CD4-positive, alpha-beta T cell (primary cell): ENCODE data around the gene RERE. TPM values are rescaled to one million over a fixed set of nuclear protein-coding genes. Genes with fewer than 3 reads are reported as not detected.

Source experiments
- ATAC-seq: fragments of 200-7000 bp; cut with Tn5 transposase; one replicate; pipeline ENCODE4 v1.10.0; 2022; ENCODE audit warnings: mild to moderate bottlenecking; ENCODE audit not compliant: poor library complexity
- CTCF ChIA-PET: fragments of 350-600 bp; sonication (Branson Sonifier 250); formaldehyde crosslinking; loops from one replicate; lab custom pipeline; 2021; ENCODE audit warnings: antibody characterized with exemption, inconsistent platforms; lab: Charles Lee
- POLR2A ChIA-PET: fragments of 350-600 bp; sonication (Branson Sonifier 250); formaldehyde crosslinking; loops from one replicate; lab custom pipeline; 2021; ENCODE audit warnings: antibody characterized with exemption, inconsistent platforms; lab: Charles Lee
- DNase-seq, 14 experiments: peaks; one replicate each; pipeline ENCODE4 v3.0.0-alpha.2; 2013 to 2020; ENCODE audit warnings: mixed read lengths in 2 of 14
- H3K27ac ChIP-seq, 2 donors: one replicate each; pipeline versions ENCODE4 v1.5.1 to v1.7.0; 2013; ENCODE audit warnings: low read length in 2 of 2, low read depth in 1 of 2, mild to moderate bottlenecking in 1 of 2
- H3K27me3 ChIP-seq, 2 experiments: 1 replicate in 1 of 2; 2 replicates in 1 of 2; pipeline versions ENCODE4 v1.6.1 to v1.7.0; 2013; ENCODE audit warnings: low read length in 2 of 2, control low read depth in 1 of 2, mild to moderate bottlenecking in 1 of 2, moderate library complexity in 1 of 2; ENCODE audit not compliant: insufficient read depth in 2 of 2, control insufficient read depth in 1 of 2
- H3K36me3 ChIP-seq: one replicate; pipeline ENCODE4 v1.6.1; 2013; ENCODE audit warnings: low read length, control low read depth; ENCODE audit not compliant: insufficient read depth
- H3K4me1 ChIP-seq: one replicate; pipeline ENCODE4 v1.6.1; 2013; ENCODE audit warnings: low read length, control low read depth; ENCODE audit not compliant: insufficient read depth
- H3K4me3 ChIP-seq: one replicate; pipeline ENCODE4 v1.5.1; 2013; ENCODE audit warnings: mild to moderate bottlenecking, low read length, moderate library complexity
- H3K9me3 ChIP-seq, 2 experiments: 1 replicate in 1 of 2; 2 replicates in 1 of 2; pipeline versions ENCODE4 v1.6.1 to v1.7.0; 2013; ENCODE audit warnings: low read length in 2 of 2, mild to moderate bottlenecking in 2 of 2, control low read depth in 1 of 2, moderate library complexity in 1 of 2; ENCODE audit not compliant: control insufficient read depth in 1 of 2, insufficient read depth in 1 of 2
- H3K27ac Mint-ChIP-seq: one replicate; pipeline ENCODE4 v1.8.0; 2020; ENCODE audit warnings: mixed read lengths
- H3K27me3 Mint-ChIP-seq: one replicate; pipeline ENCODE4 v1.8.0; 2021; ENCODE audit warnings: mixed read lengths
- H3K36me3 Mint-ChIP-seq: one replicate; pipeline ENCODE4 v1.8.0; 2021; ENCODE audit warnings: low read depth, mixed read lengths
- H3K4me1 Mint-ChIP-seq: one replicate; pipeline ENCODE4 v1.8.0; 2021; ENCODE audit warnings: low read depth, mixed read lengths
- H3K4me3 Mint-ChIP-seq: one replicate; pipeline ENCODE4 v1.8.0; 2020; ENCODE audit warnings: mild to moderate bottlenecking, mixed read lengths
- H3K9me3 Mint-ChIP-seq: one replicate; pipeline ENCODE4 v1.8.0; 2020; ENCODE audit warnings: mixed read lengths
- intact Hi-C, 2 experiments: fragments of 100-400 bp; cut with DNase I in 1 of 2; cut with micrococcal nuclease in 1 of 2; formaldehyde crosslinking; loops; one replicate each; pipeline versions ENCODE4 v1.15.1 to v1.9.0; 2023 to 2025; cut with DNase I, micrococcal nuclease
- total RNA-seq, 174 experiments: library from RNA in 2 of 174; stranded (reverse) in 2 of 174; gene quantifications; one replicate each; pipeline ENCODE4 v1.2.3 and lab custom pipeline; 2021 to 2026
- TF ChIP-seq, protein P1 (sequence below): fragments of 200-600 bp; IDR thresholded peaks from one replicate; pipeline ENCODE4 v1.8.0; 2022; ENCODE audit warnings: antibody characterized with exemption, mild to moderate bottlenecking

Gene RERE
- total RNA-seq, 2 experiments from 2014 or later = 78.4 to 84.0 TPM

DNA sequence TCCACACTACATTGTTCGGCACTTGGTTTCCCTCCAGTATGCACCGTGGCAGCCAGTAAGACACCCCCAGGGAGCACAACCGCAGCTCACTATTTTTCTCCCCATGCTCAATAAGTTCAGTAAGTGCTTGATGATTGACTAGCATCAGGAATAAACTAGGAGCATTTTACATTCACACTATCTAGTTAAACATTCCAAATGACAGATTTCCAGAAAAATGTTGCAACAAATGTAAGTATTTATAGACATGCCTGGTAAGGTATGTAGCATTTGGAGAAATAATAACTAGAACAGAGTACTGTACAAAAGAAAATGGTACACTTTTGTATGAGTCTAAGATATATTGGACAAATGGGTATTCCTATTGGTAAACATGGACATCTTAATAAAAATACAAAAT is 406.6 kb downstream of the RERE start:
- Histone ChIP-seq H3K36me3 (peaks cover 74% of the 10 kb centered on the region), H3K27me3 (no peaks in the 10 kb centered on the region), H3K4me1 (peaks cover 69% of the 10 kb centered on the region), H3K27ac (no peak overlapping the region), H3K4me3 (no peak overlapping the region), H3K9me3 (no peaks in the 10 kb centered on the region)
- Mint-ChIP-seq H3K9me3 (no peaks in the 10 kb centered on the region), H3K27me3 (no peaks in the 10 kb centered on the region), H3K27ac (peak overlapping the region; percentile 63), H3K4me1 (peaks cover 79% of the 10 kb centered on the region), H3K36me3 (peaks cover 63% of the 10 kb centered on the region), H3K4me3 (peak overlapping the region; percentile 21)
- intact Hi-C loops = no loop called here
- ATAC-seq = no peak
- no peak for DNase-seq
- ChIA-PET CTCF (interaction anchor here (0.8 to 4.1 kb wide), 2 partner anchors 9 to 13 kb away, joined by 3 to 25 read pairs; no protein-coding TSS in a partner anchor), POLR2A (interaction anchor here (1.0 to 1.7 kb wide), 2 partner anchors 9 to 11 kb away, joined by 3 to 5 read pairs; no protein-coding TSS in a partner anchor)
- TF ChIP-seq, protein P1, sequence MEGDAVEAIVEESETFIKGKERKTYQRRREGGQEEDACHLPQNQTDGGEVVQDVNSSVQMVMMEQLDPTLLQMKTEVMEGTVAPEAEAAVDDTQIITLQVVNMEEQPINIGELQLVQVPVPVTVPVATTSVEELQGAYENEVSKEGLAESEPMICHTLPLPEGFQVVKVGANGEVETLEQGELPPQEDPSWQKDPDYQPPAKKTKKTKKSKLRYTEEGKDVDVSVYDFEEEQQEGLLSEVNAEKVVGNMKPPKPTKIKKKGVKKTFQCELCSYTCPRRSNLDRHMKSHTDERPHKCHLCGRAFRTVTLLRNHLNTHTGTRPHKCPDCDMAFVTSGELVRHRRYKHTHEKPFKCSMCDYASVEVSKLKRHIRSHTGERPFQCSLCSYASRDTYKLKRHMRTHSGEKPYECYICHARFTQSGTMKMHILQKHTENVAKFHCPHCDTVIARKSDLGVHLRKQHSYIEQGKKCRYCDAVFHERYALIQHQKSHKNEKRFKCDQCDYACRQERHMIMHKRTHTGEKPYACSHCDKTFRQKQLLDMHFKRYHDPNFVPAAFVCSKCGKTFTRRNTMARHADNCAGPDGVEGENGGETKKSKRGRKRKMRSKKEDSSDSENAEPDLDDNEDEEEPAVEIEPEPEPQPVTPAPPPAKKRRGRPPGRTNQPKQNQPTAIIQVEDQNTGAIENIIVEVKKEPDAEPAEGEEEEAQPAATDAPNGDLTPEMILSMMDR = no peak

DNA sequence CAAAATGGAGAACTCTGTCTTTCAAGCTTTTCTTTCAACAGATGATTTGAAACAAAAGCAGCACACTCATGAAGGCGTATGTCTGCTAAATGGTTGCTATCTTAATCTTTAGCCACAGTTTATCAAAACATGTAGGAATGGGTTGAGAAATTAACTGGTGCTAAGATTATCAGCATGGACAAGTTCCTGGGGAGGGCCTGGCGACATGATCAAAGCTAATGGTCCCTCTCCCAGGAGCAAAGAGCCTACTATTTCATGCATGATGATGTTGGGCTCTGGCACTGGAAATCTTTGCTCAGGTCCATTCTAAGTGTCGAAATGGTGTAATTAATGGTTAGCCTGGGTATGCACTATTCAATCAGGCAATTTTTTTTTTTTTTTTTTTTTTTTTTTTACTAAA is 407.8 kb downstream of the RERE start:
- TF ChIP-seq, protein P1 = no peak
- Mint-ChIP-seq H3K27ac (peak overlapping the region; percentile 69), H3K9me3 (no peaks in the 10 kb centered on the region), H3K27me3 (no peaks in the 10 kb centered on the region), H3K36me3 (peaks cover 59% of the 10 kb centered on the region), H3K4me3 (peak overlapping the region; percentile 65), H3K4me1 (peaks cover 74% of the 10 kb centered on the region)
- Histone ChIP-seq H3K4me1 (peaks cover 69% of the 10 kb centered on the region), H3K4me3 (no peak overlapping the region), H3K27ac (no peak overlapping the region), H3K9me3 (no peaks in the 10 kb centered on the region), H3K36me3 (peaks cover 70% of the 10 kb centered on the region), H3K27me3 (no peaks in the 10 kb centered on the region)
- ChIA-PET POLR2A (interaction anchor here (0.7 to 1.7 kb wide), 7 partner anchors 8 to 116 kb away, joined by 3 to 9 read pairs (median 4); no protein-coding TSS in a partner anchor), CTCF (interaction anchor here (0.7 to 4.1 kb wide), 22 partner anchors 8 to 429 kb away, joined by 3 to 30 read pairs (median 3); no protein-coding TSS in a partner anchor)
- intact Hi-C loops = loop anchor here (1.0 to 10.0 kb wide), 3 partner anchors 12 to 255 kb away; no protein-coding TSS in a partner anchor
- DNase-seq (no peak), ATAC-seq (peak; percentile 10)

GRCh38 chr1:8409106-8409505 is 408.3 kb downstream of the RERE start:
- Histone ChIP-seq H3K4me3 (no peak overlapping the region), H3K27ac (peak overlapping the region; percentile 19 to 23), H3K36me3 (peaks cover 71% of the 10 kb centered on the region), H3K27me3 (no peaks in the 10 kb centered on the region), H3K4me1 (peaks cover 69% of the 10 kb centered on the region), H3K9me3 (no peaks in the 10 kb centered on the region)
- intact Hi-C loops = loop anchor here (1.0 to 10.0 kb wide), 3 partner anchors 12 to 256 kb away; no protein-coding TSS in a partner anchor
- TF ChIP-seq, protein P1 = peak; percentile 48
- ATAC-seq (peak; percentile 79), DNase-seq (peak in 3 of 14 experiments; percentile 49 to 72 (median 63))
- H3K4me1 Mint-ChIP-seq = peaks cover 76% of the 10 kb centered on the region
- no peaks in the 10 kb centered on the region for H3K9me3 Mint-ChIP-seq
- ChIA-PET POLR2A (interaction anchor here (0.7 to 1.7 kb wide), 7 partner anchors 9 to 117 kb away, joined by 3 to 9 read pairs (median 4); no protein-coding TSS in a partner anchor), CTCF (interaction anchor here (0.6 to 4.1 kb wide), 24 partner anchors 9 to 428 kb away, joined by 3 to 30 read pairs (median 4); no protein-coding TSS in a partner anchor)
- peak overlapping the region; percentile 69 for H3K27ac Mint-ChIP-seq
- H3K27me3 Mint-ChIP-seq = no peaks in the 10 kb centered on the region
- H3K4me3 Mint-ChIP-seq = peak overlapping the region; percentile 65
- H3K36me3 Mint-ChIP-seq = peaks cover 58% of the 10 kb centered on the region
